HG03457 (cell line): ENCODE data around the gene CRY2.

Experiments used
- ATAC-seq: cut with Tn5 transposase; IDR thresholded peaks from one replicate; pipeline ENCODE4 v1.9.1; 2021; ENCODE audit warnings: moderate number of reproducible peaks; ENCODE audit not compliant: unreplicated experiment

Gene CRY2

DNA sequence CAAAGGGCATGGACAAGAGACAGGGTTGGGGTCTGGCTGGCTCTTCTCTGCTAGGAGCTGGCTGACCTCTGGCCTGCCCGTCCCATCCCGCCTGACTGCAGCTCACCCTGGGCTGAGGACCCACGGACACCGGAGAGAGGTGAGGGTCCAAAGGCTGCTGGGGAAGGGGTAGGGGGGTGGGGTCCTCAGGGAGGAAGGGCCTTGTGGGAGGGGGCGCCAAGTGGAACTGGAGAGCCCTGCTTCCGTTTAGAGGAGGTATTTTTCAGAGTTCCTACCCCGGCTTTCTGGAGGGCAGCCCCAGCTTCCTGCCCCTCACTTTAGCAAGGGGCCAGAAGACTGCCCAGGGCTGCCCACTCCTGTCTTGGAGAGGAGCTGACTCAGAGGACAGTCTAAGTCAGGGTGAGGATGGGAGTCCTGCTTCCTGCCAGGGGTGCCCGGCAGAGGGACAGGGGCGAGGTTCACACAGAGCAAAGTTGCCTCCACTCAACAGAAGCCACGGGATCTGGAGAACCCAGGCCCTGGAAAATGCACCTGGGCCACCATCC is 82.3 kb downstream of the CRY2 start:
- peak; percentile 21 for ATAC-seq

DNA sequence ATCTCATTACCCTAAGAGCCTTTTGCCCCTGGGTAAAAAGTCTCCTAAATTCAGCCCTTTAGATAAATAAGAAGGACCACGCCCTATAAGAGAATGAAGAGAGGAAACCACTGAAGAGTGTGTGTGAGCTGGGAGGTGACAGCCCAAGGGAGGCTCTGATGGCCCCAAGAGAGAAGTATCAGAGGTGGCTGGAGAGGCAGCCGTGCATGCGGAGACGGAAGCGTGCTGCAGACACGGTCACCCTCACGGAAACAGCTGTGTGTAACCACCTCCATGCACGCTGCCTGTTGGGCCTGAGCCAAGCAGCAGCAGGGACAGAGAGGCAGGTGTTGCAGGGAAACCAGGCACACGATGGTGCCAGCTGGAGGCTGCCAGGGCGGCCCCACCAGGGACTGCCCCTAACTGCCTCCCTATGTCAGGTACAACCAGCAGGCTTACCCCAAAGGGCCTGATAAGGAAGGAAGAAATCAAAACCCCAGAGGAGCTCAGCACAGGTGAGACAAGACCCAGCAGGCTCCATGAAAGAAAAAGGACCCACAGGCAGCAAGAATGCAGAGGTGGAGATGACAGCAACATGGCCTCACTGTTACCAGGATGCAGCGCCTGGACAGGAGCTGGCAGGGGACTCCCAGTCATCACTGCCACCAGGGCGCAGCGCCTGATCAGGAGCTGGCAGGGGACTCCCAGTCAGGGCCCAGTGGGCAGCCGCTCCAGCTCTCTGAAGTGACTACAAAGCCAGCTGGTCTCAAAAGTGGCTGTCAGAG is 82.9 kb downstream of the CRY2 start:
- peak; percentile 79 for ATAC-seq

DNA sequence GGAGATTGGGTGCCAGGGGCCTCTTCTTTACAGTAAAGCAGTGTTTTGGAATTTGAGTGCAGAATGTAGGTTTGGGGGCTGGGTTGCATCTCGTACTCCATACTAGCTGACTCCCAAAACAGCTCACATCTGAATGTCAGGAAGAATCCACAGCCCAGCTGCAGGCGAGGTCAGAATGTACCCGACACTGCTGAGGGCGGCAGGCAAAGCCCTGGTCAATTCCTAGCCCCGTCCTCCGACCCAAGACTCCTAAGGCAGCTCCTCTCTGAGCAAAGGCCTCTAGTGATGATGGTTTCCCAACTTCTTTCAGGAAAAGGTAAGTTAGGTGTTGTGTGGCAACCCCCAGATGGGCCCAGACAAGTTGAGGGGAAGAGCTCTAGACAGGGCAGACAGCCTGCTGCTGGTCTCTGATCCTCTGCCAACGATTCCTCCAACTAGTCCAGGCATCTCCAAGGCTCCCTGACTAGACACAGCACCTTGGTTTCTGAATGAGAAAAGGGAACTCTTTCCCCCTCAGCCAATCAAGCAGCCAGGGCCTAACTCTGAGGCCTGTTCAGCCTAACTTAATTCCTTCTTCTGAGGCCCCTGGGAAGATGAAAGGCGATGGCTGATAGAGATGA is 83.8 kb downstream of the CRY2 start:
- ATAC-seq = no peak

DNA sequence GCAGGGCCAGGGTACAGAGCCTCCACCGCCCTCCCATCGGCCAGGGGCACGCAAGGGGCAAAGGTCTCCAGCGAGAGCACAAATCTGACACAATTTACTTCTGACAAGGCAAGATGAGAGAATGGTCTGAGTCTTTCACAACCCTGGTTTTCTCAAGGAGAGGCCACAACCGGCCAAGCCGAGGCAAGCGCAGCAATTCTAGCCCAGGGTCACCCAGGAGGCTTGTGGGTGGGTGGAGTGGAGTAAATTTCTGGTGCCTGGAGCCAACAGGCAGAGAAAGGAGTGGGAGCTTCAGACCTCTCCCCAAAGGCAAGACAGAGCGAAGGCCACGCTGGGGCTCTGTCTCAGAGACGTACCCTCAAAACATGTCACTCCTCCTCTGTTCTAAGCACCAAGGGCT is 84.5 kb downstream of the CRY2 start:
- ATAC-seq = no peak

DNA sequence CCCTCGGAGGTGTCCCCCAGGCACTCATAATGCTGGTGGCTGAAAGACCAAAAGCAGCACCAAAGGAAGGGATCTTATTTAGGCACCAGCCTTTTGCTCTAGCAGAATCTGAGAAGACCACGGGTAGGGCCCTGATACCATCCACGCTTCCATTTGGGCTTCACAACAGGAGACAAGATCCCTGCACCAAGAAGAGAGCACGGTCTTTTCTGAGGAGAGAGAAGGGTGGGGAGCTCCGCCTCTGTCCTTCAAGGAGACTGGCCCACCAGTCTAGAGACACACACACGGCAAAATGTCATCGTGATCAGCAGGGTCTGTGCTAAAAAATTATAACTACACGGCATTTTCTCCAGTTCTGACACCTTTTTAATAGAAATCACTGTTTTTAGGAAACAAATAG is 84.9 kb downstream of the CRY2 start:
- ATAC-seq = no peak
